Measurements from ENCODE around the gene RECK.

Gene RECK

DNA sequence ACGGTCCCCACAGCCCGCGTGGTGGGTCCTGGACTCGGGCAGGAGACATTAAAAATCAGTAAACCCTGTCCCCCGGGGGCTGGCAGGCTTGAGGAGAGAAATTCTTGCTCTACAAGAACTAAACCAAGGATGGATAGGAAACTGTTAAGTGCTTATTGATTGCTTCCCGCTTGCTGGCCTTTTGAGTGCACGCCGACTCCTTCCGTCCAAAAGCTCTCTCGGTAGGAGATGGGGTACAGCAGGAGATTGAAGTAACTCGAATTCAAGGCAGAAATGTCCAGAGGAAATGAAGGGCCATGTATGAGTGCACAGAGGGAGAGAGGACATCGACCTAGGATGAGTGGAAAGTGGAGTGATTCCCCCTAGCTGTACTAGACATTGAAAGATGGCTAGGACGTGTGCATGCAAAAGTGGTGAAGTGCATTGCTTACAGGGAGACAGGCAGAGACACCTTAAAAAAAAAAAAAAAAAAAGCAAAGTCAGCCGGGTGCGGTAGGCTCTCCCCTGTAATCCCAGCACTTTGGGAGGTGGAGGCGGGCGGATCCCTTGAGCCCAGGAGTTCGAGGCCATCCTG lies 923 bp downstream of the RECK start:
- H3K27me3 ChIP-seq (ENCODE audit: insufficient read depth, poor library complexity, severe bottlenecking): no peaks in the 10 kb centered on the region
- peak overlapping the region; percentile 74 for H3K4me3 ChIP-seq (ENCODE audit: severe bottlenecking)
- no peaks in the 10 kb centered on the region for H3K9me3 ChIP-seq (ENCODE audit: severe bottlenecking)
- H3K27ac ChIP-seq (ENCODE audit: poor library complexity, severe bottlenecking): peak overlapping the region; percentile 6
- TF ChIP-seq, protein P1, sequence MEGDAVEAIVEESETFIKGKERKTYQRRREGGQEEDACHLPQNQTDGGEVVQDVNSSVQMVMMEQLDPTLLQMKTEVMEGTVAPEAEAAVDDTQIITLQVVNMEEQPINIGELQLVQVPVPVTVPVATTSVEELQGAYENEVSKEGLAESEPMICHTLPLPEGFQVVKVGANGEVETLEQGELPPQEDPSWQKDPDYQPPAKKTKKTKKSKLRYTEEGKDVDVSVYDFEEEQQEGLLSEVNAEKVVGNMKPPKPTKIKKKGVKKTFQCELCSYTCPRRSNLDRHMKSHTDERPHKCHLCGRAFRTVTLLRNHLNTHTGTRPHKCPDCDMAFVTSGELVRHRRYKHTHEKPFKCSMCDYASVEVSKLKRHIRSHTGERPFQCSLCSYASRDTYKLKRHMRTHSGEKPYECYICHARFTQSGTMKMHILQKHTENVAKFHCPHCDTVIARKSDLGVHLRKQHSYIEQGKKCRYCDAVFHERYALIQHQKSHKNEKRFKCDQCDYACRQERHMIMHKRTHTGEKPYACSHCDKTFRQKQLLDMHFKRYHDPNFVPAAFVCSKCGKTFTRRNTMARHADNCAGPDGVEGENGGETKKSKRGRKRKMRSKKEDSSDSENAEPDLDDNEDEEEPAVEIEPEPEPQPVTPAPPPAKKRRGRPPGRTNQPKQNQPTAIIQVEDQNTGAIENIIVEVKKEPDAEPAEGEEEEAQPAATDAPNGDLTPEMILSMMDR (IDR thresholded peaks at IDR 0.05; ENCODE audit: poor library complexity, severe bottlenecking): no peak
- H3K4me1 ChIP-seq (ENCODE audit: insufficient read depth, poor library complexity, severe bottlenecking): peaks cover 16% of the 10 kb centered on the region
- H3K36me3 ChIP-seq (ENCODE audit: low read depth): no peaks in the 10 kb centered on the region
- DNase-seq (ENCODE audit: low spot score) (no peak), ATAC-seq (ENCODE audit: low read depth) (0 out of 3 replicates have a peak, but pooled peaks have one; percentile 13)

DNA sequence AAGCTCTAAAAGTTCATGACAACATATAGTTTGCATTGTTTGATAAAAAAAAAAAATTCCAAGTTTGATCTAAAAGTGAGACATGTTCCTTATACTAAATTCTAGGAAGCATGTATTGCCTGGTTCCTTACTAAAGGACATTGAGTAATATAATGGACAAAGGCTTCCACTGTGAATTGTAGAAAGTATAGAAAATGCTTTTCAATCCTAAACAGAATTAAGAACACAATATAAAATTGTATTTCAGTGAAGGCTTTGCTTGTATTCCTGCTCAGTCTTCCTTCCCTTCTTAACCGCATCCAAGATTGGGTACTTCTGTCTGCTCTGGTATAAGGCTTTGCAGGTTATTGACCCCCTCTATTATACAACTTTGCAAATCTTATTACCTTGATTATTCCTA lies 2.4 kb downstream of the RECK start:
- ATAC-seq (ENCODE audit: low read depth) (no peak), DNase-seq (ENCODE audit: low spot score) (no peak)
- H3K4me3 ChIP-seq (ENCODE audit: severe bottlenecking): no peak overlapping the region
- H3K9me3 ChIP-seq (ENCODE audit: severe bottlenecking): no peaks in the 10 kb centered on the region
- TF ChIP-seq, protein P1 (IDR thresholded peaks at IDR 0.05; ENCODE audit: poor library complexity, severe bottlenecking): no peak
- no peak overlapping the region for H3K27ac ChIP-seq (ENCODE audit: poor library complexity, severe bottlenecking)
- H3K4me1 ChIP-seq (ENCODE audit: insufficient read depth, poor library complexity, severe bottlenecking): peaks cover 16% of the 10 kb centered on the region
- no peaks in the 10 kb centered on the region for H3K27me3 ChIP-seq (ENCODE audit: insufficient read depth, poor library complexity, severe bottlenecking)
- H3K36me3 ChIP-seq (ENCODE audit: low read depth): no peaks in the 10 kb centered on the region

DNA sequence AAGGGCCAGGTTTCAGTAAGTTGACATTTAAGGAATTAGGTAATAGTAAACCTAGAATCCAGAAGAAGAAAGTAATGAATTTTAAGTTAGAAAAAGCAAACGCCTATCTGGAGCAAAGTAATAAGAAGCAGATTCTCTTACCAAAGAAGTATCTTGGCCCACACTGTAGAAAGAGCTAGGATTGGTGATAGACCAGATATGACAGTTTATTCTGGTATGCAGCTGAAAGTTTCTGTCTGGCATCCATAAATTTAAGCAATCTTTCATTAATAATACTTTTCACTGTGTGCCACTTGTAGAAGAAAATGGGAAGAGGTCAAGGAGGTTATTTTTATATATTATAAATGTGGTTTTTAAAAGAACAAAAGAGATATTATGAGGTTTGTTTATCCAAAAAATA lies 3.0 kb downstream of the RECK start:
- ATAC-seq (ENCODE audit: low read depth) (no peak), DNase-seq (ENCODE audit: low spot score) (no peak)
- Histone ChIP-seq H3K4me3 (ENCODE audit: severe bottlenecking) (no peak overlapping the region), H3K9me3 (ENCODE audit: severe bottlenecking) (no peaks in the 10 kb centered on the region), H3K36me3 (ENCODE audit: low read depth) (no peaks in the 10 kb centered on the region), H3K4me1 (ENCODE audit: insufficient read depth, poor library complexity, severe bottlenecking) (peaks cover 16% of the 10 kb centered on the region), H3K27ac (ENCODE audit: poor library complexity, severe bottlenecking) (peak overlapping the region; percentile 37), H3K27me3 (ENCODE audit: insufficient read depth, poor library complexity, severe bottlenecking) (no peaks in the 10 kb centered on the region)
- TF ChIP-seq, protein P1 (IDR thresholded peaks at IDR 0.05; ENCODE audit: poor library complexity, severe bottlenecking): no peak

DNA sequence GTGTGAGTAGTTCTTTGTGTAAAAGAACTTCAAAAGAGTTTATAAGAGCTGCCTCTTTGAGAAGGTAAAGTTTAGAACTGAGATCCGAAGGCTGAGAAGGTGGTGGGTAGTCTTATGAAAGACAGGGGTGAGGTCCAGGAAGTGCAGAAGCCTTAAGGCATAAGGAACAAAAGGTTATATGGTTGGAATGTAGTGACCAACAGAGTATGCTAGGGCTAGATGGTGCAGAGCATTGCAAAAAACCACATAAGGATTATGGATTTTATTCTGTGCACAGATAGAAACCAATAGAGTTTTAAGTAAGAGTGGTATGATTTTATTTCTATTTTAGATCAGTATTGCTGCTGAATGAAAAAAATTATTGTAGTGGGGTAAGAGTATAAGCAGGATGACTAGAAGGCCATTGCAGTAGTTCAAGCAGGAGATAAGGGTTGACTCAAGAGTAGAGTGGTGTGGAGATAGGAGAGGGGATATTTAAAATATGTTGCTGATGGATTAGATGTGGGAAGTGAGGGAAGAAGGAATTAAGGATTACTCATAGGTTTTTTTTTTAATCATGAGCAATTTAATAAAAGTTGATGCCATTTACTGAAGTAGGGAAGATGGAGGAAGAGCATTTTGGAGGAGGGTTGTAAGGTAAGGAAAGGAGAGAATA lies 3.7 kb downstream of the RECK start:
- TF ChIP-seq, protein P1 (IDR thresholded peaks at IDR 0.05; ENCODE audit: poor library complexity, severe bottlenecking): no peak
- Histone ChIP-seq H3K27ac (ENCODE audit: poor library complexity, severe bottlenecking) (peak overlapping the region; percentile 37), H3K36me3 (ENCODE audit: low read depth) (no peaks in the 10 kb centered on the region), H3K4me3 (ENCODE audit: severe bottlenecking) (no peak overlapping the region), H3K4me1 (ENCODE audit: insufficient read depth, poor library complexity, severe bottlenecking) (peaks cover 16% of the 10 kb centered on the region), H3K9me3 (ENCODE audit: severe bottlenecking) (no peaks in the 10 kb centered on the region), H3K27me3 (ENCODE audit: insufficient read depth, poor library complexity, severe bottlenecking) (no peaks in the 10 kb centered on the region)
- DNase-seq (ENCODE audit: low spot score) (no peak), ATAC-seq (ENCODE audit: low read depth) (no peak)

DNA sequence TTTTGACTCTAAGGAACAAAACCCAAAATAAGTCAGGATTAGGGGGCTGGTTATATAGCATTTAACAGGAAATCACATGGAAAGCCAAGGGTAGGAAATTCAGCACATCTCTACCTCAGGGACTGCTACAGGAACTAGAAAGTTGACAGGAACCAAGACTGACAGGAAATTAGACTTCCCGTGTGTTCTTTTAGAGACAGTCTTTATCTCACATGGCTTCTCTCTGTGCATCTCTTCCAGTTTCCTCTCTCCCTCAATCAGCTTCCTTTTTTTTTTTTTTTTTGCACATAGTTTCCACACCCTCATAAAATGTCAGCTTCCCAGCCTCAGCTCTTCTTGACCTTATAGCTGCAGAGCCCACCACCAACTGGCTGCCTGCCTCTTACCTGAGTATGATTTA lies 4.8 kb downstream of the RECK start:
- H3K9me3 ChIP-seq (ENCODE audit: severe bottlenecking): no peaks in the 10 kb centered on the region
- H3K27ac ChIP-seq (ENCODE audit: poor library complexity, severe bottlenecking): peak overlapping the region; percentile 37
- DNase-seq (ENCODE audit: low spot score) (no peak), ATAC-seq (ENCODE audit: low read depth) (no peak)
- H3K4me1 ChIP-seq (ENCODE audit: insufficient read depth, poor library complexity, severe bottlenecking): peaks cover 16% of the 10 kb centered on the region
- no peaks in the 10 kb centered on the region for H3K27me3 ChIP-seq (ENCODE audit: insufficient read depth, poor library complexity, severe bottlenecking)
- H3K36me3 ChIP-seq (ENCODE audit: low read depth): no peaks in the 10 kb centered on the region
- TF ChIP-seq, protein P1 (IDR thresholded peaks at IDR 0.05; ENCODE audit: poor library complexity, severe bottlenecking): no peak
- H3K4me3 ChIP-seq (ENCODE audit: severe bottlenecking): no peak overlapping the region
